Lower lobe of right lung (tissue), 2 donors: Measurements from ENCODE around the gene CACNA2D2. TPM values are rescaled to one million over a fixed set of nuclear protein-coding genes. Genes with fewer than 3 reads are reported as not detected.

Experiments
- ATAC-seq, 2 donors: fragments of 200-7000 bp; cut with Tn5 transposase; one replicate each; pipeline ENCODE4 v1.9.1; 2020 to 2022; ENCODE audit warnings: mild to moderate bottlenecking in 2 of 2, moderate library complexity in 2 of 2
- DNase-seq: peaks from one replicate; pipeline ENCODE4 v3.0.0-alpha.2; 2020
- H3K27ac ChIP-seq: fragments of 200-600 bp; one replicate; pipeline ENCODE4 v1.8.0; 2022
- H3K27me3 ChIP-seq: fragments of 200-600 bp; one replicate; pipeline ENCODE4 v1.8.0; 2022; ENCODE audit warnings: low read depth
- H3K36me3 ChIP-seq: fragments of 200-600 bp; one replicate; pipeline ENCODE4 v1.8.0; 2022; ENCODE audit warnings: mild to moderate bottlenecking
- H3K4me1 ChIP-seq: fragments of 200-600 bp; one replicate; pipeline ENCODE4 v1.8.0; 2022
- H3K4me3 ChIP-seq: fragments of 200-600 bp; one replicate; pipeline ENCODE4 v1.8.0; 2022; ENCODE audit warnings: mild to moderate bottlenecking
- H3K9me3 ChIP-seq: fragments of 200-600 bp; one replicate; pipeline ENCODE4 v1.8.0; 2022
- CTCF ChIP-seq: fragments of 200-600 bp; IDR thresholded peaks from one replicate; pipeline ENCODE4 v1.8.0; 2022; ENCODE audit warnings: antibody characterized with exemption, mild to moderate bottlenecking
- intact Hi-C: fragments of 100-400 bp; cut with DNase I; formaldehyde crosslinking; loops from one replicate; pipeline ENCODE4 v1.11.0; 2022
- total RNA-seq: library from RNA; stranded (reverse); fragmentation: NEBNext Ultra II Directional; extraction: Animal tissue kit (Norgen Biotek cat#: 25700); gene quantifications from one replicate; pipeline ENCODE4 v1.2.1, GENCODE V29; 2021
- donor health status: DM: no; HTN: yes; CAD: no; lungs with severe emphysema.

The CACNA2D2 gene
- total RNA-seq, 1 donor from 2014 or later = 105 TPM

GRCh38 chr3:50467919-50468318 lies 35.5 kb downstream of the CACNA2D2 start:
- H3K36me3 ChIP-seq = no peaks in the 10 kb centered on the region
- H3K4me1 ChIP-seq = no peaks in the 10 kb centered on the region
- no peak overlapping the region for H3K4me3 ChIP-seq
- no peak for ATAC-seq
- intact Hi-C loops = no loop called here
- no peaks in the 10 kb centered on the region for H3K9me3 ChIP-seq
- no peak overlapping the region for H3K27ac ChIP-seq
- TF ChIP-seq CTCF = no peak
- H3K27me3 ChIP-seq = no peaks in the 10 kb centered on the region
- DNase-seq = no peak

GRCh38 chr3:50466177-50466576 lies 37.3 kb downstream of the CACNA2D2 start:
- DNase-seq = no peak
- TF ChIP-seq CTCF = no peak
- no peak overlapping the region for H3K4me3 ChIP-seq
- peak in 1 of 2 donors; percentile 6 for ATAC-seq
- no peak overlapping the region for H3K27ac ChIP-seq
- H3K4me1 ChIP-seq = no peaks in the 10 kb centered on the region
- intact Hi-C loops = no loop called here
- no peaks in the 10 kb centered on the region for H3K9me3 ChIP-seq
- no peaks in the 10 kb centered on the region for H3K27me3 ChIP-seq
- no peaks in the 10 kb centered on the region for H3K36me3 ChIP-seq

- H3K27me3 ChIP-seq = no peaks in the 10 kb centered on the region
- no peaks in the 10 kb centered on the region for H3K36me3 ChIP-seq
- no peaks in the 10 kb centered on the region for H3K4me1 ChIP-seq
- no peaks in the 10 kb centered on the region for H3K9me3 ChIP-seq
- intact Hi-C loops = no loop called here
- no peak overlapping the region for H3K4me3 ChIP-seq
- no peak overlapping the region for H3K27ac ChIP-seq
- peak in 1 of 2 donors; percentile 21 for ATAC-seq
- DNase-seq = no peak
- no peak for TF ChIP-seq CTCF
Observed at GRCh38 chr3:50464569-50464968, 38.9 kb downstream of the CACNA2D2 start.

GRCh38 chr3:50459785-50460184 lies 43.6 kb downstream of the CACNA2D2 start:
- Histone ChIP-seq H3K36me3 (no peaks in the 10 kb centered on the region), H3K9me3 (no peaks in the 10 kb centered on the region), H3K4me1 (no peaks in the 10 kb centered on the region), H3K27me3 (no peaks in the 10 kb centered on the region), H3K27ac (no peak overlapping the region), H3K4me3 (no peak overlapping the region)
- intact Hi-C loops = no loop called here
- ATAC-seq (no peak), DNase-seq (no peak)
- no peak for TF ChIP-seq CTCF

GRCh38 chr3:50457988-50458387 lies 45.4 kb downstream of the CACNA2D2 start:
- Histone ChIP-seq H3K4me3 (no peak overlapping the region), H3K27ac (no peak overlapping the region), H3K4me1 (no peaks in the 10 kb centered on the region), H3K27me3 (no peaks in the 10 kb centered on the region), H3K36me3 (no peaks in the 10 kb centered on the region), H3K9me3 (no peaks in the 10 kb centered on the region)
- no peak for TF ChIP-seq CTCF
- DNase-seq (no peak), ATAC-seq (no peak)
- intact Hi-C loops = no loop called here
